GM19023 (cell line): Measurements from ENCODE around the gene SMARCC2.

Source experiments
- ATAC-seq: cut with Tn5 transposase; IDR thresholded peaks from one replicate; pipeline ENCODE4 v1.9.1; 2021; ENCODE audit warnings: mild to moderate bottlenecking, moderate library complexity; ENCODE audit not compliant: unreplicated experiment

Gene SMARCC2

DNA sequence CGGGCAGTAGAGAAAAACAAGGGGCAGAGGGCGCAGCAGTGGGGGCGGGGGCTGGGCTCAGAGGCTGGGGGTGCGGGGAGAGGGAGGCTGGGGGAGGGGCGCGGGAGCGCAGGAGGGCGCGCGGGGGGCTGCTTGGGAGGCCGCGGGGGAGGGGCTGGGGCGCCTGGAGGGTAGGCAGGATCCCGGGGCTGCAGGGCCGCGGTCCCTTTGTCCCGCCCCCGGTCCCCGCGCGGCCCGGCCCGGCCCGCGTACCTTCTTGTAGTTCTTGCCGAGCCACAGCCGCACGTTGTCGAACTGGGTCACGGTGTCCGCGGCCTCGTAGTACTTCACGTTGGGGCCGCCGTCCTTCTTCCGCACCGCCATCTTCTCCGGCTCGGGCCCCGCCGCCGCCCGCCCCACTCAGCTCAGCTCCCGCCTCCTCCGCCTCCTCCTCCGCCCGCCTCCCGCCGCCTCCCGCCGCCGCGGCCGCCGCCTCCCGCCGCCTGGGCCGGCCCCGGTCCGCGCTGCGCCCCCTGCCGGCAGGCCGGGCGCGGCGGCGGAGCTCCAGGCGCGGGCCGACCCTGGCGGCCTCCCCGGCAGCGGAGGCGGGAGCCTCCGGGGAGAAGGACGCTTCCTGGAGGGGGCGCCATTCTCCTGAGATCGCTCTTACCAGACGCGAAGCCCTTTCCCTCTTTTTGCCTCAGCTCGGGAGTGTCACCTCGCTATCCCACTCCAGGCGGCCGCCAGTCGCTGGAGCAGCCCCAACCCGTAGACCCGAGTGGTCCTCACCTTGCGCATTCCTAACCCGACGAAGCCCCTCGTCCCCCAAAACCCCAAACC is at the start of gene SMARCC2:
SMARCC2 (minus strand) TSS at position 385 of the 819 bp plus-strand sequence; CDS start at position 363, 22 bp downstream.
- ATAC-seq: peak; percentile 67

GRCh38 chr12:56237552-56237951 is 48.3 kb upstream of the SMARCC2 start:
- ATAC-seq: no peak

- ATAC-seq: no peak
Observed at GRCh38 chr12:56236985-56237384, 47.7 kb upstream of the SMARCC2 start.

GRCh38 chr12:56236091-56236490 is 46.8 kb upstream of the SMARCC2 start:
- no peak for ATAC-seq

- ATAC-seq: no peak
Observed at GRCh38 chr12:56234746-56235436, 45.6 kb upstream of the SMARCC2 start.

DNA sequence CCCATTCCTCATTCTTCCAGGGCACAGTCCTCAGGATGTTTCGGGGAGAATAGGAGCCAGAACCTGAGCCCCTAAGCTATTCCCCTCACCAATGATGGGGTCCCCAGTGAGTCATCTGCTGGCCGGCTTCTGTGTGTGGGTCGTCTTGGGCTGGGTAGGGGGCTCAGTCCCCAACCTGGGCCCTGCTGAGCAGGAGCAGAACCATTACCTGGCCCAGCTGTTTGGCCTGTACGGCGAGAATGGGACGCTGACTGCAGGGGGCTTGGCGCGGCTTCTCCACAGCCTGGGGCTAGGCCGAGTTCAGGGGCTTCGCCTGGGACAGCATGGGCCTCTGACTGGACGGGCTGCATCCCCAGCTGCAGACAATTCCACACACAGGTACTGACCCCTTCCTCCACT is 41.9 kb upstream of the SMARCC2 start:
- ATAC-seq: no peak

GRCh38 chr12:56230432-56231183 is 41.3 kb upstream of the SMARCC2 start:
- no peak for ATAC-seq

DNA sequence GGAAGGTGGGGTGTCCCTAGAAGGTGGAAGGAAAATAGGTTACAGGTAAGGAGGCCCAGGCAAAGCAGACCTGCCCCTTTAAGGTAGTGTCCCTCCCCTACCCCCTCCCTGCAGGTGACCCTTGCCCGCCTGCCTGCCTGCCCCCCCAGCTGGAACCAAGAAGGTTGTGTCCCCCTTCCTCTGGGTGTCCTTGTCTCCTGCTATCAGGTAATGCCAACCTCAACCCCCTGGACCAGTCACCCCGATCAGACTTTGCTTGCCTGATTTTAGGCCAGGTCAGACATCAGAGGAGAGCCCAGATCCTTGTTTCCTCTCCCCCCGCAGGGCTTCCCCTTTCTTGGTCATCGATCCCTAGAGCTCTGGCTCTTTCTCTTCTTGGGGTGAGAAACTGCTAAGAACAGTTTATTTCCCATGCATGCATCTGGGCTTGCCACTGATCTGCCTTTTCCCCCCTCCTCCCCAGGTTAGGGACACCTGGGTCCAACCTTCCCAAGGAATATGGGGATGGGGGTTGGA is 40.7 kb upstream of the SMARCC2 start, which contains the start of gene SLC39A5:
SLC39A5 (plus strand) TSS at position 136 of the 516 bp plus-strand sequence. CDS start 1,224 bp downstream, outside the sequence.
- no peak for ATAC-seq

DNA sequence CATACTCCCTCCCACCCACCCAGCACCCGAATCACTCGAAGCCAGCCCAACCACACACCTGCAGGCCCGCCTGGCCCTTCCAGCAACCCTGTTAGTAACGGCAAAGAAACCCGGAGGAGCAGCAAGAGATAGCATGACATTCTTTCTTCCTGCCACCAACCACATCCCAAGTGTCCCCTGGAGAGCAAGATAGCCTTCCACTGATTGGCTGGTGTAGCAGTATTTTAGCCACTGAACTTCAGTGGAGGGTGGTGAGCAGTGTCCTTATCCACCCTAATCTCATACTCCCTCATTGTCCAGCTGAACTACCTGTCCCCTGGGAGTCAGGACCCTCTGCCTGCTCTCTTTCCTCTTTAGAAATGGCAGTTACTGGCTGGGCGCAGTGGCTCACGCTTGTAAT is 39.8 kb upstream of the SMARCC2 start:
- no peak for ATAC-seq

DNA sequence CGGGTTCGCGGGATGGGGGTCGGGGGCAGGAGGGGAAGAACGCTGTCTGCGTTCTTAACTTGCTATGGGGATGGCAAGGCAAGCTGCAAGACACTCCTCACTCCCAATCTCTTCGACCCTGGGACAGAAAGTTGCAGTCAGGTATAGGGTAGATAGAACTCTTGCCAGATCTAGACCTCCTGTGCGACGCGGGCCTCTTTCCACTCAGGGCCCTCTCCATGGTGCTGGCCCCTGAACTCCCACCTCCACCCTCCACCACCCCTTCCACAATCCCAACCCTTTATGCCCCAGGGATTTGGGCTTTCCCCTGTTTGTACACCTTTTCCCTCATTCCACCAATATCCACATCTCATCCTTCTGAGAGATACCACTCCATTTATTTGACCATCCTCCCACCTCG is 35.7 kb upstream of the SMARCC2 start:
- no peak for ATAC-seq

DNA sequence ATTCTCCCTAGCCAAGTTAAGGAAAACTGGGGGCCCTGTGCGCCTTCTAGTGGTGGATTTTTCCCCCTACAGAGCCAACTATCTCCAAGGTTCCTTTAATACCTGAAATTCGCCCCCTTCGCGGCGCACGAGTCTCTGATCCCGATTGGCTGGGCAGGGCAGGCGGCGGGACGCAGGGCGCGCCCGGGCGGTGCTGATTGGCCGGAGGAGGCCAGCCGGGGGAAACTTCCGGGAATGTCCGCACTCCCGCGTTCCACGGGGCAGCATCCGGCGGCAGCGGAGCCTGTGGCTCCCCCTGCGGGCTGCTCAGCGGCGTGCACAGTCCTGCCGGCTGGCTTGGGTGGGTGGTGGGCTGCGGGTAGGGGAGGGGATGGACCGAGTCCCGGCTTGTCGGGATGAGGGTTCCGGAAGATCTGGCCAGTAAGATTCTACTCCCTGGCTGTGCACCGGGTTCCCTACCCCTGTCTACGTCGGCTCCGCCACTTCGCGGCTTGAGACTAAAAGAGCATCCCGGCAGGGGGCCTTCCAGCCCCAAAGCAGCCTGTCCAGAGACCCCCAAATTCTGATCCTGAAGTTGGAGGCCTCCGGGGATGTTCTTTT is 34.9 kb upstream of the SMARCC2 start, which contains the start of gene NABP2:
NABP2 (plus strand) TSS at position 241 of the 600 bp plus-strand sequence. CDS start 515 bp downstream, outside the sequence.
- peak; percentile 70 for ATAC-seq

DNA sequence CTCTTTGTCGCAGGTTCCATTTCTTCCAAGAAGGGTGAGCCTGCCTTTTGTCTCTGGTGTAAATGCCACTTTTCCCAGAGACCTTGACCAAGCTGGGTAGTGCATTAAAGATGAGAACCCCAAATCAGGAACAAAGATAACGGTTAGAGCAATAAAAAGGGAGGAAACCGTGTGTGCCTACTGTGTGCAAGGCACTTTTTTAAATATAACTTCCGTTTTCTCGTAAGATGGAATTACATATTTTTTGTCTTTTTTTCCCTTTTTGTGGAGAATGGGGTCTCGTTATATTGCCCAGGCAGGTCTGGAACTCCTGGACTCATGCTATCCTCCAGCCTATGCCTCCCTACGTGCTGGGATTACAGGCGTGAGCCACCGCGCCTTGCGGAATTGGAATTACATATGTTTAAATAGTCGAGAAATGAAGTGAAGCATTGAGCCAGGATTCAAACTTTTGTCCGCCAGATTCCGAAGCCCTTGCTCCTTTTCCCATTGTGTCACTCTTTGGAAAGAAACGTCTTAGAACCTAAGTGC is 34.4 kb upstream of the SMARCC2 start:
- no peak for ATAC-seq

DNA sequence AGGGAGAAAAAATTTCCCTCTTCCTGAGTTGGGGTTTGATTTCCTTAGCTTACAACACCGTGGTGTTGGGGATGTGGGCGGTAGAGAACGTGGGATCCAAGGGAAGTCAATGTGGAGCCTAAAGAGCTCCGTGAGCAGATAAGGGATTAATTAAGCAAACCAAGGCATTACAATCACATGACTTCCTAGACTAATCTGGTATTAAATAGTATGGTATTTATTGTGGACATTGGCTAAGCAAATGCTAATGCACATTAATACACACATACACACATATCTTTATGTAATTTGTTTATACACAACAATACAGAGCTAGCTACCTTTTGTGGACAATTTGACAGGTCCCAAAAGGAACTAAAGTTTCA is 33.2 kb upstream of the SMARCC2 start:
- ATAC-seq: no peak

DNA sequence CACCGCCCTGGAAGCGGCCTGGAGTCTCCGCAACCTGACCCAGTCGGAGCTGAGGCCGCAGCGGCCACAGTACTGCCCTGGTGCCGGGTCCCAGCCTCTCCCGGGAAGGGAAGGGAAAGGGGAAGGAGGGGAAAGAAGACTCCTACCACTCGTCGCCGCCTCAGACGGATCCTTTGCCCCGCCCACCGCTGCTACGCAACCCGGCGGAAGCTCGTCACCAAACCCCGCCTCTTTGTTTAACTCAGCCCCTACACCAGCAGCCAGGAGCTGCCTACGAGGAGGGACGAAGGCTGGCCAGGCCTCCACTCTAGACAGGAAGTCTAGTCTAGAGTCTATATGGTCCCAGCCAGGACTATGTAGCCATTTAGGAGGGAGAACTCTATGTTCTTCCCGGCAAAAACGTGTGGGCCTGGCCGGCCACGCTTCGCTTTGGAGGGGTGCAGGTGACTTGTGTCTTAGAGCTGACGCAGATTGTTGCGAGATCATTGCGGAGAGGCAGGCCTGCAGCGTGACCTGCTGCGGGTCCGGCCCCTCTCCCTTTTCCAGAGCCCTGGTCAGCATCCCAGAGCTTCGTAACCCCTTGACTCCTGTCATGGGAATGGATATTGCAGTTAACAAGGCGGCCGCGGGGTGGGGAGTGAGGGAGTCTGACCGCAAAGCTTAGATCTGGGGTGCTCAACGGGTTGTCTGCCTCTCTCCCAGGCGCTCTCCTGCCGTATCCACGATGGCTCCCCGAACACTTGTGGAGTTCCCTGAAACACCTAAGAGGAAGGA is 32.7 kb upstream of the SMARCC2 start, which contains the start of gene RNF41:
RNF41 (minus strand) TSS at position 166 of the 774 bp plus-strand sequence. CDS start 7,875 bp downstream, outside the sequence.
- peak; percentile 76 for ATAC-seq

DNA sequence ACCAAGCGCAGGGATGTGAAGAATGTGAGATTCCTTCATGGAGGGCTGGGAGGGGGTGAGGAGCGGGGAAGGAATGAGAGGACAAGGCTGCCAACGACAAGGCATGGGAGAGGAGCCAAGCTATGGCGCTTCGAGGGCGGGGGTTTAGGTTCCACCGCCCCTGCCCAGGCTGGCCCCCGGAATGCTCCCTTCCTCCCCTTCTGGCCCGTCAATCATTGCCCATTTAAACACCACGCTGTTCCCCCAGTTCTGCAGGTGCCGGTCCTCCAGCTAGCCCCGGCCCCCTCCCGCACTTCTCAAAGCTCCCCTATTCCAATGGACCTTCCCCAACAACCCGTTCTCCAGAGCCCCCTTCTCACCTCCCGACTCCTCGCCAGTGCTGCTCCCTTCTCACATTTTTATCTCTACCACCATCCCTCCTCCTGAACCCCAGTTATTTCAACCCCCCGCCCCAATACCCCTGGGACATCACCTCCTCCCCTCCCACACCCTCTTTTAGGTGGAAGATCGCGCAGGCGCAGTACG is 32.0 kb upstream of the SMARCC2 start:
- peak; percentile 33 for ATAC-seq

- ATAC-seq: no peak
Observed at GRCh38 chr12:56220611-56221231, 31.4 kb upstream of the SMARCC2 start.

DNA sequence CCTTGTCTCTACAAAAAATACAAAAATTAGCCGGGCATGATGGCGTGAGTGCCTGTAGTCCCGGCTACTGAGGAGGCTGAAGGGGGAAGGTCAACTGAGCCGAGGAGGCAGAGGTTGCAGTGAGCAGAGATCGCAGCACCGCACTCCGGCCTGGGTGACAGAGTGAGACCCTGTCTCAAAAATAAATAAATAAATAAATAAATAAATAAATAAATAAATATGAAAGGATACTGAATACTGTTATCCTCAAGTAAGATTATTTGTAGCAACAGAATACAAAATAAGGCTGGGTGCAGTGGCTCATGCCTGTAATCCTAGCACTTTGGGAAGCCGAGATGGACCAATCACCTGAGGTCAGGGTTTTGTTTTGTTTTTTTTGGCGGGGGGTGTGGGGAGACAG is 30.6 kb upstream of the SMARCC2 start:
- no peak for ATAC-seq

- ATAC-seq: no peak
Observed at GRCh38 chr12:56216461-56216860, 27.2 kb upstream of the SMARCC2 start.

DNA sequence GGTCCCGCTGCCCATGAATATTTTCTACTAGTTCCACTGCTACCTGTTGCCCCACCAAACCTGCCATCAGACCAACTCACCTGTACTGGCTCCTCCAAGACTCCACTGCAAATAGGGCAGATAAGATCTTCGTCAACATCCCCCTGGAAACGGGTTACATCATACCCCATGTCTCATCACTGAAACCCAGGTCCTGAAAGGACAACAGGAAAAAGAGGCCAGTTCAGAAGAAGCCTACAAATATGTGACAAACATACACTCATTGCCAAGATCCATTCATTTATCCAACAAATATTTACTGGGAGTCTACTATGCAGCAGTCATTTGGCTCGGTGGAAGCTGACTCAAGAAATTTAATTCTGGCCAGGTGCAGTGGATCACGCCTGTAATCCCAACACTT is 24.6 kb upstream of the SMARCC2 start:
- no peak for ATAC-seq
